ENCODE measurements around the gene ZBTB7A.

- TF ChIP-seq CTCF (IDR thresholded peaks at IDR 0.05; ENCODE audit: insufficient read depth, low read length) (no peak), GABPA (IDR thresholded peaks at IDR 0.05; ENCODE audit: low read depth) (no peak), POLR2AphosphoS5 (IDR thresholded peaks at IDR 0.05; ENCODE audit: low read depth) (no peak), SPI1 (IDR thresholded peaks at IDR 0.05; ENCODE audit: borderline replicate concordance, low read depth) (no peak), REST (IDR thresholded peaks at IDR 0.05; ENCODE audit: insufficient replicate concordance, low read depth) (no peak)
Measured at GRCh38 chr19:4061178-4061682, 5.5 kb downstream of the ZBTB7A start.

Measured in HL-60 (cell line).